Lung microvascular endothelial cell (primary cell): Measurements from ENCODE around the gene UBP1. TPM values are rescaled to one million over a fixed set of nuclear protein-coding genes. Genes with fewer than 3 reads are reported as not detected.
A peak's percentile ranks its signal among the peaks of the same experiment; 100 is the strongest.
"Not testable (repeated sequence)": the region's sequence is repeated elsewhere in the genome, so short reads cannot be mapped to it uniquely, and the experiment has no call there.

Source experiments
- DNase-seq, 2 donors: peaks; one replicate each; pipeline versions ENCODE4 v3.0.0 to v3.0.0-alpha.2; 2010; ENCODE audit warnings: low read depth in 2 of 2
- total RNA-seq: library from RNA; depleted of rRNA; stranded (reverse); fragments of >200 nt; gene quantifications from 2 replicates; pipeline ENCODE4 v1.2.1, GENCODE V29; 2014

Gene UBP1
- 29.9 and 37.3 TPM in 2 replicates for total RNA-seq

GRCh38 chr3:33440328-33441224, at the start of gene UBP1:
UBP1 (minus strand) TSS chr3:33440405; CDS start chr3:33439848, 557 bp downstream.
- DNase-seq = peak; percentile 100

GRCh38 chr3:33488683-33489082, 48.5 kb upstream of the UBP1 start:
- DNase-seq = no peak

- no peak for DNase-seq
These were observed 48.0 kb upstream of the UBP1 start for GRCh38 chr3:33488246-33488645.

- DNase-seq = peak in 1 of 2 donors; percentile 34
These were observed 41.9 kb upstream of the UBP1 start for GRCh38 chr3:33482111-33482521.

GRCh38 chr3:33474896-33475295, 34.7 kb upstream of the UBP1 start:
- DNase-seq = no peak

GRCh38 chr3:33473813-33474212, 33.6 kb upstream of the UBP1 start:
- DNase-seq = no peak

- DNase-seq = no peak
These were observed 27.6 kb upstream of the UBP1 start for GRCh38 chr3:33467786-33468185.

- DNase-seq = no peak
These were observed 20.9 kb upstream of the UBP1 start for GRCh38 chr3:33461097-33461496.

GRCh38 chr3:33459577-33459976, 19.4 kb upstream of the UBP1 start:
- not testable (repeated sequence) for DNase-seq

GRCh38 chr3:33458446-33458845, 18.2 kb upstream of the UBP1 start:
- no peak for DNase-seq

GRCh38 chr3:33456756-33457155, 16.6 kb upstream of the UBP1 start:
- DNase-seq = peak in 1 of 2 donors; percentile 20

GRCh38 chr3:33453331-33453761, 13.1 kb upstream of the UBP1 start:
- no peak for DNase-seq

- DNase-seq = not testable (repeated sequence)
These were observed 11.8 kb upstream of the UBP1 start for GRCh38 chr3:33451994-33452393.

GRCh38 chr3:33447958-33448357, 7.8 kb upstream of the UBP1 start:
- no peak for DNase-seq

GRCh38 chr3:33447256-33447625, 7.0 kb upstream of the UBP1 start:
- not testable (repeated sequence) for DNase-seq

GRCh38 chr3:33442190-33442589, 2.0 kb upstream of the UBP1 start:
- no peak for DNase-seq

GRCh38 chr3:33441225-33441976, 1.2 kb upstream of the UBP1 start:
- peak in 1 of 2 donors; percentile 52 for DNase-seq

- DNase-seq = peak; percentile 55 to 75
These were observed 468 bp downstream of the UBP1 start for GRCh38 chr3:33439546-33440327.

GRCh38 chr3:33438881-33439545, 1.2 kb downstream of the UBP1 start:
- DNase-seq = peak in 1 of 2 donors; percentile 9

- DNase-seq = peak; percentile 3 to 45
These were observed 1.9 kb downstream of the UBP1 start for GRCh38 chr3:33438284-33438668.
